ENCODE data around the gene TBC1D32. TPM values are rescaled to one million over a fixed set of nuclear protein-coding genes. Genes with fewer than 3 reads are reported as not detected.
A peak's percentile ranks its signal among the peaks of the same experiment; 100 is the strongest.

TBC1D32 gene
- total RNA-seq, 2 donors from 2014 or later, result 4.3 to 5.5 TPM

DNA sequence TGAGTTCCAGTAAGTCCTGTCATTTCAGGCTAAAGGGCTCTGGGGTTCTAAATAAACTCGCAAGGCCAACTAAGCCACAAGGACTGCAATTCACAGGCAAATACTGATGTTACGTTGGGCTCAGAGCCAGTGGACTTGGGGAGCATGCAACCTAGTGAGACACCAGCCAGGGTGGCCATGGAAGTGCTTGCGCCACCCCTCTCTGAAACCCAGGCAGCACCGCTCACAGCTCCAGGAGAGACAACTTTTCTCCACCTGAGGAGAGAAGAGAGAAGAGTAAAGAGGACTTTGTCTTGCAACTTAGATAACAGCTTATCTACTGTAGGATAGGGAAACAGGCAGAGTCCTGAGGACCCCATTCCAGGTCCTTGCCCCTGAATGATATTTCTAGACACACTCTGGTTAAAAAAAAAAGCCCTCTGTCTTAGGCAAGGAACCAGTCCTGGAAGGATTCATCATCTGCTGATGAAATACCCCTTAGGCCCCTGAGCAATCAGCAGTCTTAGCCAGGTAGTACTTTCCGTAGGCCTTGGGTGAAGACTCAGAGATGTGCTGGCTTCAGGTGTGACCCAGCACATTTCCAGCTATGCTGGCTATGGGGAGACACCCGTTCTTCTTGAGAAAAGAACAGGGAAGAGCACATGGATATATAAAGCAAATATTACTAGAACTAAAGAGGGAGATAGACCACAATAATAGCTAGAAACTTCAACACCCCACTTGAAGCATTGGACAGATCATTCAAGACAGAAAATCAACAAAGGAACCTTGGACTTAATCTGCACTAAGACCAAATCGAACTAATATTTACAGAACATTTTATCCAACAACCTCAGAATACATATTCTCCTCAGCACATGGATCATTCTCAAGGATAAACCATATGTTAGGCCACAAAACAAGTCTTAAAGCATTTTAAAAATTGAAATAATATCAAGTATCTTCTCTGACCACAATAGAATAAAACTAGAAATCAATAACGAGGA, 31.5 kb upstream of the TBC1D32 start:
- no peak overlapping the region for H3K4me3 ChIP-seq
- DNase-seq (ENCODE audit: low spot score), result no peak
- no peak overlapping the region for H3K27ac ChIP-seq
- H3K9me3 ChIP-seq, result no peaks in the 10 kb centered on the region
- H3K4me1 ChIP-seq, result no peaks in the 10 kb centered on the region
- TF ChIP-seq, protein P1, sequence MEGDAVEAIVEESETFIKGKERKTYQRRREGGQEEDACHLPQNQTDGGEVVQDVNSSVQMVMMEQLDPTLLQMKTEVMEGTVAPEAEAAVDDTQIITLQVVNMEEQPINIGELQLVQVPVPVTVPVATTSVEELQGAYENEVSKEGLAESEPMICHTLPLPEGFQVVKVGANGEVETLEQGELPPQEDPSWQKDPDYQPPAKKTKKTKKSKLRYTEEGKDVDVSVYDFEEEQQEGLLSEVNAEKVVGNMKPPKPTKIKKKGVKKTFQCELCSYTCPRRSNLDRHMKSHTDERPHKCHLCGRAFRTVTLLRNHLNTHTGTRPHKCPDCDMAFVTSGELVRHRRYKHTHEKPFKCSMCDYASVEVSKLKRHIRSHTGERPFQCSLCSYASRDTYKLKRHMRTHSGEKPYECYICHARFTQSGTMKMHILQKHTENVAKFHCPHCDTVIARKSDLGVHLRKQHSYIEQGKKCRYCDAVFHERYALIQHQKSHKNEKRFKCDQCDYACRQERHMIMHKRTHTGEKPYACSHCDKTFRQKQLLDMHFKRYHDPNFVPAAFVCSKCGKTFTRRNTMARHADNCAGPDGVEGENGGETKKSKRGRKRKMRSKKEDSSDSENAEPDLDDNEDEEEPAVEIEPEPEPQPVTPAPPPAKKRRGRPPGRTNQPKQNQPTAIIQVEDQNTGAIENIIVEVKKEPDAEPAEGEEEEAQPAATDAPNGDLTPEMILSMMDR (IDR thresholded peaks at IDR 0.05), result no peak
- no peaks in the 10 kb centered on the region for H3K36me3 ChIP-seq
- H3K27me3 ChIP-seq, result no peaks in the 10 kb centered on the region

DNA sequence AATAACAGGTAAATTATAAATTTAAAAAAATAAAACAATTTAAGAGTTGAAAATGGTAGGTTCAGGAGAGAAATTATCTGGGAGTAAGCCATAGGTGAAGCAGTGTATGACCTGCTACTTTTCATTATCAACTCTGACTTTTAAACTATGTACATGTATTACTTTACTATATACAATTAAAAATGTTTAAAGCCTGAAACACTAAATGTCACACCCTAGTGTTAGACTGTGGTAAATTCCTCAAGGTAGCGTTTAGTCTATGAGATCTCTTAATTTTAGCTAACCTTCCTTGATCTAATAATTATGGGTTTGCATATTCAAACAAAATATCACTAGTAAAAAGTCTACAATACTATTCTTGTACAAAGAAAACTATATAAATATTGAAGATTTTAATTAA, 22.3 kb upstream of the TBC1D32 start:
- TF ChIP-seq, protein P1 (IDR thresholded peaks at IDR 0.05), result no peak
- no peaks in the 10 kb centered on the region for H3K36me3 ChIP-seq
- H3K4me1 ChIP-seq, result no peaks in the 10 kb centered on the region
- no peak overlapping the region for H3K4me3 ChIP-seq
- no peak overlapping the region for H3K27ac ChIP-seq
- H3K27me3 ChIP-seq, result no peaks in the 10 kb centered on the region
- H3K9me3 ChIP-seq, result no peaks in the 10 kb centered on the region
- no peak for DNase-seq (ENCODE audit: low spot score)

DNA sequence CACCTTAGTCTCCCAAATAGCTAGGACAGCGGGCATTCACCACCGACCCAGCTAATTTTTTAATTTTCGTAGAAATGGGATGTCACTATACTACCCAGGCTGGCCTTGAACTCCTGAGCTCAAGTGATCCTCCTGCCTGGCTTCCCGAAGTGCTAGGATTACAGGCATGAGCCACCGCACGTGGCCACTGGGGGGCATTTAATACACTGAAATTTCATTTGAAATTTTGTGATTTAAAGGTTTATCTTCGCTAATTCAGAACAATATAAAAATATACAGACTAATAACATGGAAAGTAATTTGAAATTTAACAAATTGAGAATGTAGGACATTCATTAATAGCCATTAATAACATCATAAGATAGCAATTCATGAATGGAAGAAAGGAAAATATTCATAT, 20.5 kb upstream of the TBC1D32 start:
- Histone ChIP-seq H3K4me1 (no peaks in the 10 kb centered on the region), H3K27ac (no peak overlapping the region), H3K9me3 (no peaks in the 10 kb centered on the region), H3K4me3 (no peak overlapping the region), H3K27me3 (no peaks in the 10 kb centered on the region), H3K36me3 (no peaks in the 10 kb centered on the region)
- TF ChIP-seq, protein P1 (IDR thresholded peaks at IDR 0.05), result peak in 1 of 2 donors; percentile 26
- no peak for DNase-seq (ENCODE audit: low spot score)

- H3K27ac ChIP-seq, result no peak overlapping the region
- no peak overlapping the region for H3K4me3 ChIP-seq
- no peaks in the 10 kb centered on the region for H3K36me3 ChIP-seq
- no peaks in the 10 kb centered on the region for H3K4me1 ChIP-seq
- TF ChIP-seq, protein P1 (IDR thresholded peaks at IDR 0.05), result no peak
- DNase-seq (ENCODE audit: low spot score), result no peak
- H3K9me3 ChIP-seq, result no peaks in the 10 kb centered on the region
- no peaks in the 10 kb centered on the region for H3K27me3 ChIP-seq
These were observed 18.7 kb upstream of the TBC1D32 start for GRCh38 chr6:121352941-121353340.

DNA sequence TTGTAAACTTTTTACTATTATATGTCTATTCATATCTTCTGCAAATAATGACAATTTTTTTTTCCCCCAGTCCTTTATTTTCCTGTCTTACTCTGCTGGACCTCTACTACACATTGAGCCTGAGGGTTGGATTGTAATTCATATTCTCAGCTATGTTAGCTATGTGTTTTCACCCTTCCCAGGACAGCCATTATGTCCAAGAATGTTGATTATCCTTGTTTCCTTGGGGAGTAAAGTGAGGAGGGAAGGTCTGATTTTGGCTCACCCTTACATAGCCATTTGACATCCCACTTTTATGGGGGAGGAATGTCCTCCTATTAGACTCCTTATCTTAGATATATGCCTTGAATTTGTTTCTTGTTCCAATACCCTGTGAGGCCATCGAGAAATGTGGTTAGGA, 17.6 kb upstream of the TBC1D32 start:
- no peaks in the 10 kb centered on the region for H3K4me1 ChIP-seq
- TF ChIP-seq, protein P1 (IDR thresholded peaks at IDR 0.05), result no peak

More for the DNA sequence above, 17.6 kb upstream of the TBC1D32 start:
- Histone ChIP-seq H3K27ac (no peak overlapping the region), H3K4me3 (no peak overlapping the region), H3K9me3 (no peaks in the 10 kb centered on the region), H3K27me3 (no peaks in the 10 kb centered on the region), H3K36me3 (no peaks in the 10 kb centered on the region)
- no peak for DNase-seq (ENCODE audit: low spot score)
